Measurements from ENCODE around the gene FPR3. TPM values are rescaled to one million over a fixed set of nuclear protein-coding genes. Genes with fewer than 3 reads are reported as not detected.

The FPR3 gene
- total RNA-seq, 1 experiment from 2014 or later: not detected

DNA sequence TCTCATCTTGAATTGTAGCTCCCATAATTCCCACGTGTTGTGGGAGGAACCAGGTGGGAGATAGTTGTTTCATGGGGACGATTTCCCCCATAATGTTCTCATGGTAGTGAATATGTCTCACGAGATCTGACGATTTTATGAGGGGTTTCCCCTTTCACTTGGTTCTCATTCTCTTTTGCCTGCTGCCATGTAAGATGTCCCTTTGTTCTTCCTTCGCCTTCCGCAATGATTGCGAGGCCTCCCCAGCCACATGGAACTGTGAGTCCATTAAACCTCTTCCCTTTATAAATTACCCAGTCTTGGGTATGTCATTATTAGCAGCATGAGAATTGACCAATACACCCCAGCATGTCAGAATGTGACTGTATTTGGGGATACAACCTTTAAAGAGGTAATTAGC lies 39.4 kb upstream of the FPR3 start:
- H3K4me1 Mint-ChIP-seq: peaks cover 0 to 2% of the 10 kb centered on the region in 2 experiments; a peak in 1 of 4 replicates
- Histone ChIP-seq H4K8ac (replicated peaks; ENCODE audit: insufficient read length, low read depth, low read length) (no peak overlapping the region), H3K14ac (ENCODE audit: insufficient read depth, low read length) (no peak overlapping the region), H2BK15ac (ENCODE audit: low read depth, low read length) (no peak overlapping the region), H3K4me2 (ENCODE audit: insufficient read depth, insufficient read length, low read length) (no peak overlapping the region), H3K27ac (ENCODE audit: insufficient read length, low read depth, low read length) (no peak overlapping the region), H2BK120ac (ENCODE audit: low read depth, low read length, poor library complexity, severe bottlenecking) (no peak overlapping the region), H4K91ac (ENCODE audit: insufficient read length, low read depth, low read length) (no peak overlapping the region), H3K79me2 (ENCODE audit: insufficient read depth, low read length) (no peaks in the 10 kb centered on the region), H2AK5ac (ENCODE audit: insufficient read length, low read length) (no peak overlapping the region), H2BK20ac (ENCODE audit: low read depth, low read length, poor library complexity, severe bottlenecking) (no peak overlapping the region), H4K20me1 (ENCODE audit: control insufficient read depth, insufficient read depth, insufficient read length) (no peaks in the 10 kb centered on the region), H2BK5ac (ENCODE audit: insufficient read length, low read length) (no peak overlapping the region), H3K4ac (ENCODE audit: low read depth, low read length) (no peak overlapping the region), H4K5ac (ENCODE audit: insufficient read length, low read depth, low read length) (no peak overlapping the region), H3K9ac (ENCODE audit: extremely low read depth, insufficient read length, low read length) (no peak overlapping the region), H3K79me1 (ENCODE audit: insufficient read depth, low read depth, low read length, poor library complexity, severe bottlenecking) (no peaks in the 10 kb centered on the region), H3K23ac (ENCODE audit: insufficient read length, low read depth, low read length) (no peak overlapping the region), H3K56ac (ENCODE audit: insufficient read length, low read depth, low read length) (no peak overlapping the region), H3T11ph (ENCODE audit: low read length) (no peak overlapping the region), H3K18ac (ENCODE audit: insufficient read length, low read depth, low read length) (no peak overlapping the region), H3K27me3 (ENCODE audit: insufficient read depth, low read length) (no peaks in the 10 kb centered on the region), H3K23me2 (ENCODE audit: insufficient read length, low read depth, low read length, poor library complexity, severe bottlenecking) (no peaks in the 10 kb centered on the region), H3K9me3 (ENCODE audit: control insufficient read depth, low read depth, low read length) (no peaks in the 10 kb centered on the region), H3K4me1 (ENCODE audit: insufficient read depth, low read length) (peaks cover under 1% of the 10 kb centered on the region; the same call in 1 of the 2 replicates), H2BK12ac (ENCODE audit: insufficient read length, low read depth, low read length) (no peak overlapping the region), H2AFZ (ENCODE audit: low read length) (no peak overlapping the region)
- no peak overlapping the region for H3K4me3 Mint-ChIP-seq
- no peaks in the 10 kb centered on the region for H3K36me3 Mint-ChIP-seq (ENCODE audit: insufficient read depth in 1 of 3, low read depth in 3 of 3)
- H3K27me3 Mint-ChIP-seq (ENCODE audit: low read depth): peaks cover 17% of the 10 kb centered on the region
- H3K9me3 Mint-ChIP-seq: peaks cover 30 to 70% of the 10 kb centered on the region in 2 experiments
- DNase-seq: no peak
- H3K27ac Mint-ChIP-seq: no peak overlapping the region
- TF ChIP-seq, protein P1, sequence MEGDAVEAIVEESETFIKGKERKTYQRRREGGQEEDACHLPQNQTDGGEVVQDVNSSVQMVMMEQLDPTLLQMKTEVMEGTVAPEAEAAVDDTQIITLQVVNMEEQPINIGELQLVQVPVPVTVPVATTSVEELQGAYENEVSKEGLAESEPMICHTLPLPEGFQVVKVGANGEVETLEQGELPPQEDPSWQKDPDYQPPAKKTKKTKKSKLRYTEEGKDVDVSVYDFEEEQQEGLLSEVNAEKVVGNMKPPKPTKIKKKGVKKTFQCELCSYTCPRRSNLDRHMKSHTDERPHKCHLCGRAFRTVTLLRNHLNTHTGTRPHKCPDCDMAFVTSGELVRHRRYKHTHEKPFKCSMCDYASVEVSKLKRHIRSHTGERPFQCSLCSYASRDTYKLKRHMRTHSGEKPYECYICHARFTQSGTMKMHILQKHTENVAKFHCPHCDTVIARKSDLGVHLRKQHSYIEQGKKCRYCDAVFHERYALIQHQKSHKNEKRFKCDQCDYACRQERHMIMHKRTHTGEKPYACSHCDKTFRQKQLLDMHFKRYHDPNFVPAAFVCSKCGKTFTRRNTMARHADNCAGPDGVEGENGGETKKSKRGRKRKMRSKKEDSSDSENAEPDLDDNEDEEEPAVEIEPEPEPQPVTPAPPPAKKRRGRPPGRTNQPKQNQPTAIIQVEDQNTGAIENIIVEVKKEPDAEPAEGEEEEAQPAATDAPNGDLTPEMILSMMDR (conservative IDR thresholded peaks at IDR 0.05): no peak
- WGBS (ENCODE audit: extremely low coverage, insufficient read length, low lambda C conversion rate): no CpG with 5 or more reads among the region's 7 CpGs

All from H9 (cell line).